Measurements from ENCODE around the gene ENTPD7.

DNA sequence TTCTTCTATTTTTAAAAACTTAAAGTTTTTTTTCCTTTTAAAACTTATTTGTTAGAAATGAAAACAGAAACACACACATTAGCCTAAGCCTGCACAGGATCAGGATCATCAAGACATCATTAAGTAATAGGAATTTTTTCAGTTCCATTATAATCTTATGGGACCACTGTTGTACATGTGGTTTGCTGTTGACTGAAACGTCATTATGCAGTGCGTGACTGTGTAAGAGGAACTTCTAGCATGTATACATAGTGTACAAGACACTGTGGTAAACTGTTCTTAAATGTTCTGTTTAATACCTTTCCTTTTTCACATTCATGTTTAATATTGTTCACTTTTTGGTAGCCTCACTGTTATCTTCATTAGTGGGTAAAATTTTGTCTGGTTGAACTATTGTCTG lies 12.1 kb downstream of the ENTPD7 start:
- no peak for TF ChIP-seq GATA3 (IDR thresholded peaks at IDR 0.05; ENCODE audit: low read depth, low read length)
- no peak for TF ChIP-seq GATA2 (IDR thresholded peaks at IDR 0.05; ENCODE audit: low read depth, low read length)
